ENCODE data around the gene MOB3B.

DNA sequence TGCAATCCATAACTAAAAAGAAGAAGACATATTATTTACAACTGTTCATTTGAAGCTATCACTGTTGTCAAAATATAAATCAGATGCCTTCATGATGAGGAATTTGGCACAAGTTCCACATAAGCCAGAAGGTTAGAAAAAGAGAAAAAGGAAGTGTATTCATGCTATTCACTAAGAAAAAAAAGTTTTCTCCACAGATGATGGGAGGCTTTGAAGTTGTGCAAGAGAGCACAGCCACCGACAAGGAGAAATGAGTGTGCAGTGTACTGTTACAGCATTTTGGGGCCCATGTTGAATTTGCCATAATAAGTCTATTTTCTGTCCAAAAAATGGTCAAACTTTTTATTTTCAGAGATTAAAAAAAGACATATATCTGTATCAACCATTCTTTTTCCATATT, 38.5 kb downstream of the MOB3B start:
- no peak for TF ChIP-seq EZH2phosphoT487 (IDR thresholded peaks at IDR 0.05; ENCODE audit: borderline replicate concordance, low read length)
- TF ChIP-seq CTCF (IDR thresholded peaks at IDR 0.05; ENCODE audit: low read depth, low read length, poor library complexity, severe bottlenecking) = no peak
